Measurements from ENCODE around the gene CTRB2.
A peak's percentile ranks its signal among the peaks of the same experiment; 100 is the strongest.
"Not testable (repeated sequence)": the region's sequence is repeated elsewhere in the genome, so short reads cannot be mapped to it uniquely, and the experiment has no call there.

CTRB2 gene

GRCh38 chr16:75241955-75242354, 35.0 kb upstream of the CTRB2 start:
- no peak for TF ChIP-seq CTCF (IDR thresholded peaks at IDR 0.05; ENCODE audit: control insufficient read depth, insufficient read depth, low read depth, low read length, missing control alignments)
- DNase-seq (ENCODE audit: low read depth): no peak
- no peak overlapping the region for H3K4me3 ChIP-seq (ENCODE audit: control insufficient read depth, low read depth, low read length)

GRCh38 chr16:75241412-75241811, 34.5 kb upstream of the CTRB2 start:
- TF ChIP-seq CTCF (IDR thresholded peaks at IDR 0.05; ENCODE audit: control insufficient read depth, insufficient read depth, low read depth, low read length, missing control alignments): no peak
- DNase-seq (ENCODE audit: low read depth): no peak
- H3K4me3 ChIP-seq (ENCODE audit: control insufficient read depth, low read depth, low read length): no peak overlapping the region

GRCh38 chr16:75240633-75241032, 33.7 kb upstream of the CTRB2 start:
- DNase-seq (ENCODE audit: low read depth); H3K4me3 ChIP-seq (ENCODE audit: control insufficient read depth, low read depth, low read length): not testable (repeated sequence)

- DNase-seq (ENCODE audit: low read depth): no peak
- no peak overlapping the region for H3K4me3 ChIP-seq (ENCODE audit: control insufficient read depth, low read depth, low read length)
- TF ChIP-seq CTCF (IDR thresholded peaks at IDR 0.05; ENCODE audit: control insufficient read depth, insufficient read depth, low read depth, low read length, missing control alignments): no peak
These were observed 32.7 kb upstream of the CTRB2 start for GRCh38 chr16:75239542-75240122.

GRCh38 chr16:75238853-75239541, 32.0 kb upstream of the CTRB2 start:
- DNase-seq (ENCODE audit: low read depth): no peak
- TF ChIP-seq CTCF (IDR thresholded peaks at IDR 0.05; ENCODE audit: control insufficient read depth, insufficient read depth, low read depth, low read length, missing control alignments): peak; percentile 40
- no peak overlapping the region for H3K4me3 ChIP-seq (ENCODE audit: control insufficient read depth, low read depth, low read length)

- TF ChIP-seq CTCF (IDR thresholded peaks at IDR 0.05; ENCODE audit: control insufficient read depth, insufficient read depth, low read depth, low read length, missing control alignments): no peak
- peak; percentile 79 for DNase-seq (ENCODE audit: low read depth)
- H3K4me3 ChIP-seq (ENCODE audit: control insufficient read depth, low read depth, low read length): peak overlapping the region; percentile 2
These were observed 31.3 kb upstream of the CTRB2 start for GRCh38 chr16:75238132-75238852.
